ENCODE measurements around the gene OR1D5.

The OR1D5 gene

GRCh38 chr17:3029213-3029913 lies 34.0 kb downstream of the OR1D5 start:
- H3K23ac ChIP-seq (ENCODE audit: low read depth, low read length, poor library complexity): no peak overlapping the region
- WGBS, 2 donors (ENCODE audit: extremely low coverage in 2 of 2, insufficient read length in 2 of 2, insufficient replicate concordance in 1 of 2): no CpG with 5 or more reads among the region's 19 CpGs

GRCh38 chr17:3027786-3028532 lies 35.4 kb downstream of the OR1D5 start:
- no peak overlapping the region for H3K4me3 ChIP-seq (ENCODE audit: low read length in 2 of 2)
- H3K4me2 ChIP-seq (ENCODE audit: insufficient read depth, low read length, poor library complexity, severe bottlenecking): no peak overlapping the region
- H3K14ac ChIP-seq (ENCODE audit: low read length): peak overlapping the region; percentile 38
- H3K4ac ChIP-seq (ENCODE audit: low read length): no peak overlapping the region
- H4K8ac ChIP-seq (ENCODE audit: low read depth, low read length): no peak overlapping the region
- H2BK12ac ChIP-seq (ENCODE audit: low read length): no peak overlapping the region
- H3K9ac ChIP-seq (ENCODE audit: low read depth, low read length, poor library complexity): no peak overlapping the region
- H2AK5ac ChIP-seq (ENCODE audit: low read depth, low read length): no peak overlapping the region
- no peak for DNase-seq (ENCODE audit: low spot score)
- peaks cover 0 to 9% of the 10 kb centered on the region in 2 donors for H3K4me1 ChIP-seq (ENCODE audit: control insufficient read depth in 2 of 2, insufficient read depth in 1 of 2, low read depth in 1 of 2, low read length in 2 of 2)
- H2BK5ac ChIP-seq (ENCODE audit: low read length): no peak overlapping the region
- H4K91ac ChIP-seq (ENCODE audit: low read depth, low read length, poor library complexity): no peak overlapping the region
- H3K36me3 ChIP-seq (replicated peaks in 1 of 2; ENCODE audit: control insufficient read depth in 2 of 2, insufficient read depth in 2 of 2, low read length in 2 of 2): no peaks in the 10 kb centered on the region
- H3K9me3 ChIP-seq (replicated peaks in 1 of 2; ENCODE audit: control insufficient read depth in 2 of 2, insufficient read depth in 1 of 2, low read depth in 1 of 2, low read length in 2 of 2): peaks cover 1 to 4% of the 10 kb centered on the region in 2 donors
- no peak overlapping the region for H2BK120ac ChIP-seq (ENCODE audit: low read depth, low read length)
- H3K79me1 ChIP-seq (ENCODE audit: low read depth, low read length): peaks cover 4% of the 10 kb centered on the region
- H3K18ac ChIP-seq (ENCODE audit: low read length): peak overlapping the region; percentile 55
- no peak overlapping the region for H2AFZ ChIP-seq (ENCODE audit: low read length)
- WGBS, 2 donors (ENCODE audit: extremely low coverage in 2 of 2, insufficient read length in 2 of 2, insufficient replicate concordance in 1 of 2): no CpG with 5 or more reads among the region's 18 CpGs
- H3K27ac ChIP-seq (replicated peaks; ENCODE audit: low read length): no peak overlapping the region
- H3K23ac ChIP-seq (ENCODE audit: low read depth, low read length, poor library complexity): no peak overlapping the region
- H3K27me3 ChIP-seq (ENCODE audit: control insufficient read depth in 3 of 3, insufficient read depth in 3 of 3, low read depth in 1 of 3, low read length in 3 of 3): no peaks in the 10 kb centered on the region
- no peak overlapping the region for H2BK15ac ChIP-seq (ENCODE audit: low read length)

More at GRCh38 chr17:3029213-3029913, 34.0 kb downstream of the OR1D5 start:
- H3K79me1 ChIP-seq (ENCODE audit: low read depth, low read length): peaks cover 3% of the 10 kb centered on the region
- H2BK5ac ChIP-seq (ENCODE audit: low read length): no peak overlapping the region
- H3K9me3 ChIP-seq (replicated peaks in 1 of 2; ENCODE audit: control insufficient read depth in 2 of 2, insufficient read depth in 1 of 2, low read depth in 1 of 2, low read length in 2 of 2): no peaks in the 10 kb centered on the region
- H2BK15ac ChIP-seq (ENCODE audit: low read length): no peak overlapping the region
- H3K4me1 ChIP-seq (ENCODE audit: control insufficient read depth in 2 of 2, insufficient read depth in 1 of 2, low read depth in 1 of 2, low read length in 2 of 2): peaks cover 0 to 14% of the 10 kb centered on the region in 2 donors
- H3K9ac ChIP-seq (ENCODE audit: low read depth, low read length, poor library complexity): no peak overlapping the region
- H3K14ac ChIP-seq (ENCODE audit: low read length): no peak overlapping the region
- no peak overlapping the region for H2BK120ac ChIP-seq (ENCODE audit: low read depth, low read length)
- no peak overlapping the region for H4K91ac ChIP-seq (ENCODE audit: low read depth, low read length, poor library complexity)
- H3K27ac ChIP-seq (replicated peaks; ENCODE audit: low read length): no peak overlapping the region
- no peak for DNase-seq (ENCODE audit: low spot score)
- no peak overlapping the region for H3K4me3 ChIP-seq (ENCODE audit: low read length in 2 of 2)
- H2BK12ac ChIP-seq (ENCODE audit: low read length): no peak overlapping the region
- no peak overlapping the region for H3K4ac ChIP-seq (ENCODE audit: low read length)
- H3K4me2 ChIP-seq (ENCODE audit: insufficient read depth, low read length, poor library complexity, severe bottlenecking): no peak overlapping the region
- no peak overlapping the region for H2AFZ ChIP-seq (ENCODE audit: low read length)
- no peak overlapping the region for H4K8ac ChIP-seq (ENCODE audit: low read depth, low read length)
- no peaks in the 10 kb centered on the region for H3K36me3 ChIP-seq (replicated peaks in 1 of 2; ENCODE audit: control insufficient read depth in 2 of 2, insufficient read depth in 2 of 2, low read length in 2 of 2)
- H2AK5ac ChIP-seq (ENCODE audit: low read depth, low read length): peak overlapping the region; percentile 73
- no peaks in the 10 kb centered on the region for H3K27me3 ChIP-seq (ENCODE audit: control insufficient read depth in 3 of 3, insufficient read depth in 3 of 3, low read depth in 1 of 3, low read length in 3 of 3)
- H3K18ac ChIP-seq (ENCODE audit: low read length): no peak overlapping the region

GRCh38 chr17:3026856-3027751 lies 36.3 kb downstream of the OR1D5 start:
- no peak for DNase-seq (ENCODE audit: low spot score)
- H4K91ac ChIP-seq (ENCODE audit: low read depth, low read length, poor library complexity): no peak overlapping the region
- peak overlapping the region; percentile 95 for H2BK15ac ChIP-seq (ENCODE audit: low read length)
- H3K9me3 ChIP-seq (replicated peaks in 1 of 2; ENCODE audit: control insufficient read depth in 2 of 2, insufficient read depth in 1 of 2, low read depth in 1 of 2, low read length in 2 of 2): peaks cover 3 to 4% of the 10 kb centered on the region in 2 donors
- H3K36me3 ChIP-seq (replicated peaks in 1 of 2; ENCODE audit: control insufficient read depth in 2 of 2, insufficient read depth in 2 of 2, low read length in 2 of 2): no peaks in the 10 kb centered on the region
- H3K9ac ChIP-seq (ENCODE audit: low read depth, low read length, poor library complexity): no peak overlapping the region
- H4K8ac ChIP-seq (ENCODE audit: low read depth, low read length): peak overlapping the region; percentile 43
- H3K4me1 ChIP-seq (ENCODE audit: control insufficient read depth in 2 of 2, insufficient read depth in 1 of 2, low read depth in 1 of 2, low read length in 2 of 2): peaks cover 0 to 9% of the 10 kb centered on the region in 2 donors
- no peaks in the 10 kb centered on the region for H3K27me3 ChIP-seq (ENCODE audit: control insufficient read depth in 3 of 3, insufficient read depth in 3 of 3, low read depth in 1 of 3, low read length in 3 of 3)
- H3K27ac ChIP-seq (replicated peaks; ENCODE audit: low read length): no peak overlapping the region
- peak overlapping the region; percentile 40 for H2AK5ac ChIP-seq (ENCODE audit: low read depth, low read length)
- H3K18ac ChIP-seq (ENCODE audit: low read length): peak overlapping the region; percentile 81
- peak overlapping the region; percentile 80 for H3K23ac ChIP-seq (ENCODE audit: low read depth, low read length, poor library complexity)
- peaks cover 4% of the 10 kb centered on the region for H3K79me1 ChIP-seq (ENCODE audit: low read depth, low read length)
- WGBS, 2 donors (ENCODE audit: extremely low coverage in 2 of 2, insufficient read length in 2 of 2, insufficient replicate concordance in 1 of 2): no CpG with 5 or more reads among the region's 31 CpGs
- H3K4ac ChIP-seq (ENCODE audit: low read length): no peak overlapping the region
- no peak overlapping the region for H2AFZ ChIP-seq (ENCODE audit: low read length)
- H2BK5ac ChIP-seq (ENCODE audit: low read length): no peak overlapping the region
- peak overlapping the region; percentile 84 for H2BK12ac ChIP-seq (ENCODE audit: low read length)
- H2BK120ac ChIP-seq (ENCODE audit: low read depth, low read length): no peak overlapping the region
- H3K4me2 ChIP-seq (ENCODE audit: insufficient read depth, low read length, poor library complexity, severe bottlenecking): no peak overlapping the region
- H3K4me3 ChIP-seq (ENCODE audit: low read length in 2 of 2): no peak overlapping the region
- peak overlapping the region; percentile 94 for H3K14ac ChIP-seq (ENCODE audit: low read length)

All from neuronal stem cell (in vitro differentiated cells).